Measurements from ENCODE around the gene ANKRD34B.
"Not testable (repeated sequence)": the region's sequence is repeated elsewhere in the genome, so short reads cannot be mapped to it uniquely, and the experiment has no call there.

Gene ANKRD34B

DNA sequence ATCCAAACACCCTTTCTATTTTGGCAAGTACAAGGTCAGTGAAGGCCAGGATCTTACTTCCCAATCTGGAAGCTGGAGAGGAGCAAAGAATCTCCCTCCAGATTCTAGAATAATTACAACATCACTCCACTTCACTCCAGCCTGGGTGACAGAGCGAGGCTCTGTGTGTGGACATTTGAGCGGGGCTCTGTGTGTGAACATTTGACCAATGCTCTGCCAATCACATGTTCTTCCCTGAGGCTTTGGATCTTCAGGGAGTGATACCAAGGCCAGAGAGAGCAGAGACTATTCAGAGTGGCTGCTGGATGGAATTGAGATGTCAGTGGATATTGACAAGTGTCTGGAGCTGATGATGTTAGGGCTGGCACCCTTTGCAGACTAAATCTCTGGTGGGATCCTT lies 24.7 kb upstream of the ANKRD34B start:
- H3K27me3 ChIP-seq (replicated peaks; ENCODE audit: control insufficient read depth, insufficient read depth, low read length, poor library complexity, severe bottlenecking): no peaks in the 10 kb centered on the region
- H3K36me3 ChIP-seq (ENCODE audit: control insufficient read depth, insufficient read depth, low read length): no peaks in the 10 kb centered on the region
- no peak for DNase-seq
- no peaks in the 10 kb centered on the region for H3K9me3 ChIP-seq (ENCODE audit: control insufficient read depth, low read length)
- H3K4me3 ChIP-seq (ENCODE audit: insufficient read depth, low read depth, low read length, poor library complexity, severe bottlenecking): no peak overlapping the region
- H3K4me1 ChIP-seq (ENCODE audit: control insufficient read depth, insufficient read depth, low read length, poor library complexity, severe bottlenecking): no peaks in the 10 kb centered on the region
- no peak overlapping the region for H3K27ac ChIP-seq (ENCODE audit: insufficient read depth, low read length, poor library complexity, severe bottlenecking)

DNA sequence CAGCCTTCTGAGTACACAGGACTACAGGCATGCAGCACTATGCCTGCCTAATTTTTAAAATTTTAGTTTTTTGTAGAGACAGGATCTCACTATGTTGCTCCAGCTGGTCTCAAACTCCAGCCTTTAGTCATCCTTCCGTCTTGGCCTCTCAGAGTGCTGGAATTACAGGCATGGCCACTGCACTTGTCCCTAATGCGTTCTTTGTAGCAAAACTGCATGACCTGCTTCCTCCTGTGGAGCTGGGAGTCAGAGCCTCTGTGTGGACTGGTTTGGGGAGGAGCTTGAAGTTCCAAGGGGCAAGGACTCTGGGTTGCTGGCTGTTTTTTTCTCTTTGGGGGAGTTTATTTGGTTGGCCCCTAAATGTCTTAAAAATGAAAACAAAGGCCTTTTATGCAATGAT lies 22.7 kb upstream of the ANKRD34B start:
- Histone ChIP-seq H3K9me3 (ENCODE audit: control insufficient read depth, low read length) (no peaks in the 10 kb centered on the region), H3K27ac (ENCODE audit: insufficient read depth, low read length, poor library complexity, severe bottlenecking) (no peak overlapping the region), H3K27me3 (replicated peaks; ENCODE audit: control insufficient read depth, insufficient read depth, low read length, poor library complexity, severe bottlenecking) (no peaks in the 10 kb centered on the region), H3K4me1 (ENCODE audit: control insufficient read depth, insufficient read depth, low read length, poor library complexity, severe bottlenecking) (no peaks in the 10 kb centered on the region), H3K36me3 (ENCODE audit: control insufficient read depth, insufficient read depth, low read length) (no peaks in the 10 kb centered on the region), H3K4me3 (ENCODE audit: insufficient read depth, low read depth, low read length, poor library complexity, severe bottlenecking) (no peak overlapping the region)
- no peak for DNase-seq

DNA sequence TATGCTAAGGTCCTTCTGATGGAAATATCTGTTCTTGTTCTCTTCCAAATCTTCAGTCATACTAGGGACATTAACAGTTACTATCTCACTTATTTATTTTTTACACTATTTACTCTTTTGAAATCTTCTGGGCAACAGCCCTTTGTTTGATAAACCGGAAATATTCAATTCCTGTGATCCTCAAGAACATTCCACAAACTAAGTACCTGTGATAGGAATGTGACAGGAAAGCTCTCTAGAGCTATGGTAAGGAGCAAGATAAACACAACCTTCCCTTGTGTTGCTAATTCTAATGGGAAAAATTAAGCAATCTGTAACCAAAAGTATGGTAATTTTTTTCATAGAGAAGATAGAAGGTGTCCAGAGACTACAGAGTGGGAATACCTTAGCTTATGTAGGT lies 22.0 kb upstream of the ANKRD34B start:
- no peaks in the 10 kb centered on the region for H3K4me1 ChIP-seq (ENCODE audit: control insufficient read depth, insufficient read depth, low read length, poor library complexity, severe bottlenecking)
- H3K9me3 ChIP-seq (ENCODE audit: control insufficient read depth, low read length): no peaks in the 10 kb centered on the region
- no peaks in the 10 kb centered on the region for H3K36me3 ChIP-seq (ENCODE audit: control insufficient read depth, insufficient read depth, low read length)
- H3K27me3 ChIP-seq (replicated peaks; ENCODE audit: control insufficient read depth, insufficient read depth, low read length, poor library complexity, severe bottlenecking): no peaks in the 10 kb centered on the region
- no peak overlapping the region for H3K27ac ChIP-seq (ENCODE audit: insufficient read depth, low read length, poor library complexity, severe bottlenecking)
- DNase-seq: no peak
- no peak overlapping the region for H3K4me3 ChIP-seq (ENCODE audit: insufficient read depth, low read depth, low read length, poor library complexity, severe bottlenecking)

DNA sequence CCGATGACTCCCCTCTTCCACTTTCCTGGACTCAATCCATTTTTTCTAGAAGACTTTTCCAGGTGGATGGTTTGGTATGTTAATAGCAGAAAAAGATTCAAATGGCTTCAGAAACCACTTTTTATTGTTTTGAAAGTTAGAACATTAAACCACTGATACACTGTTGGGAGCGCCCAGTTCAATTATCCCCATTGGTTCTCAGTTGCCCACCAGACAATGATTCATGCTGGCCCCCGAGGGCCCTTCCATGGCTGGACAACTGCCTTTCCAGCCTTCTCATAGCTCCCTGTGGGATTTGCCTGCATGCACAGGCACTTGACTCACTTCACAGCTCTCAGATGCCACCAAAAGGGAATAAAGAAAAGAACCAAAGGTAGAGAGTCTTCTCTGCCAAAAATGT lies 21.3 kb upstream of the ANKRD34B start:
- H3K9me3 ChIP-seq (ENCODE audit: control insufficient read depth, low read length): no peaks in the 10 kb centered on the region
- H3K4me3 ChIP-seq (ENCODE audit: insufficient read depth, low read depth, low read length, poor library complexity, severe bottlenecking): no peak overlapping the region
- no peak overlapping the region for H3K27ac ChIP-seq (ENCODE audit: insufficient read depth, low read length, poor library complexity, severe bottlenecking)
- no peaks in the 10 kb centered on the region for H3K36me3 ChIP-seq (ENCODE audit: control insufficient read depth, insufficient read depth, low read length)
- H3K4me1 ChIP-seq (ENCODE audit: control insufficient read depth, insufficient read depth, low read length, poor library complexity, severe bottlenecking): no peaks in the 10 kb centered on the region
- no peak for DNase-seq
- H3K27me3 ChIP-seq (replicated peaks; ENCODE audit: control insufficient read depth, insufficient read depth, low read length, poor library complexity, severe bottlenecking): no peaks in the 10 kb centered on the region

DNA sequence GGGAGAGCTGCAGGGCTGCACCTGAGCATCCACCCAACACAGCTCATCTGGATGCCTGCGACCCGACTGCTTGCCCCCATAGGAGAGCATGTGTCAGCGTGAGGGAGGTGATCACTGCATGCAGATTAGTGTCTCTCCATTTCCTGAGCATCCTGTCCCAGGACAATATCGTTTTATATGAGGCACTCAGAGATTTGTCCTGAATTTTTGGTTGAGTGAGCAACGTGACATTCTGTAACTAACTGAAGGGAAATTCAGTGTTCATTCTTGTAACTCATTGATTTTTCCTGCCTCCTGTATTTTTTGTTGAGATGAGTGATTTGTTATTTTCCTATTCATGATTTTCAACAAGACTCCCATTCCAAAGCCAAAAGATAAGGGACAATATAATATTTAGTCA lies 20.7 kb upstream of the ANKRD34B start:
- DNase-seq: no peak
- Histone ChIP-seq H3K27ac (ENCODE audit: insufficient read depth, low read length, poor library complexity, severe bottlenecking) (no peak overlapping the region), H3K27me3 (replicated peaks; ENCODE audit: control insufficient read depth, insufficient read depth, low read length, poor library complexity, severe bottlenecking) (no peaks in the 10 kb centered on the region), H3K9me3 (ENCODE audit: control insufficient read depth, low read length) (no peaks in the 10 kb centered on the region), H3K4me3 (ENCODE audit: insufficient read depth, low read depth, low read length, poor library complexity, severe bottlenecking) (no peak overlapping the region), H3K36me3 (ENCODE audit: control insufficient read depth, insufficient read depth, low read length) (no peaks in the 10 kb centered on the region), H3K4me1 (ENCODE audit: control insufficient read depth, insufficient read depth, low read length, poor library complexity, severe bottlenecking) (no peaks in the 10 kb centered on the region)

DNA sequence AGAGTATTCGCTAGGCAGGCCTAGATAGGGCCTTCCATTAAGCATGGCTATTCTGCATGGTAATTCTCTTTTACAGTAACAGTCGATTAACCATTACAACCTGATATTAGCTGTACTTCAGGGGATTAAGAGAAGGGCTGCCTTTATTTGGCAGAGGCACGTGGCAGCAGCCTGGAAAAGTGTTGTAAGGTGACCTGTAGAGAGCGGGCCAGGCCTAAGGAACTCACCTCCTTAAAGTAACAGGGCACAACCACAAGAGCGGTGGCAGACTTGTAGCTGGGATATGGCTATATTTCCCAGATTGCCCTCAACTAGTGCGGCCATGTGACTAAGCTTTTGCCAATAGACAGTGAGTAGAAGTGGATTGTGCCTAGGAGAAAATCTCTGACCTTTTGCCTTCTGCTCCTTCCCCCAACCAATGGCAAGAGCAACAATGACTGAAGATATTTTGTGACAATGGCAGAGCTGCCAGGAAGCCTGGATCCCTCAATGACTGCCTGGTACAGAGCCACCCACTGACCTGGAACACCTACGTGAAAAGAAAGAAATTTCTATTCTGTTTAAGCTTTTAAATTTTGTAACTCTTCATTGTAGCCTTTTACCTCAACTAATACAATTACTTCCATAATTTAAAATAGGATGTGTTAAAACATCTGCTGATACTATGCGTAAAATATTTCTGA lies 18.9 kb upstream of the ANKRD34B start:
- no peaks in the 10 kb centered on the region for H3K9me3 ChIP-seq (ENCODE audit: control insufficient read depth, low read length)
- DNase-seq: no peak
- H3K27me3 ChIP-seq (replicated peaks; ENCODE audit: control insufficient read depth, insufficient read depth, low read length, poor library complexity, severe bottlenecking): no peaks in the 10 kb centered on the region
- no peaks in the 10 kb centered on the region for H3K36me3 ChIP-seq (ENCODE audit: control insufficient read depth, insufficient read depth, low read length)
- no peak overlapping the region for H3K4me3 ChIP-seq (ENCODE audit: insufficient read depth, low read depth, low read length, poor library complexity, severe bottlenecking)
- no peak overlapping the region for H3K27ac ChIP-seq (ENCODE audit: insufficient read depth, low read length, poor library complexity, severe bottlenecking)
- H3K4me1 ChIP-seq (ENCODE audit: control insufficient read depth, insufficient read depth, low read length, poor library complexity, severe bottlenecking): no peaks in the 10 kb centered on the region

DNA sequence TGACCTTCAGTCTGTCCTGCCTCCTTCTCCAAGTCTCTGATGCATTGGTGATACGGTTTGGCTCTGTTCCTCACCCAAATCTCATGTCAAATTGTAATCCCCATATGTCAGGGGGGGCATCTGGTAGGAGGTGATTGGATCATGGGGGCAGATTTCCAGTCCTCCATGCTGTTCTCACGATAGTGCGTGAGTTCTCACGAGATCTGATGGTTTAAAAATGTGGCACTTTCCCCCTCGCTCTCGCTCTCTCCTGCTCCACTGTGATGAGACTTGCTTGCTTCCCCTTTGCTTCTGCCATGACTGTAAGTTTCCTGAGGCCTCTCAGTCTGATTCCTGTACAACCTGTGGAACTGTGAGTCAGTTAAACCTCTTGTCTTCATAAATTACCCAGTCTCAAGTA lies 14.7 kb upstream of the ANKRD34B start:
- DNase-seq: no peak
- no peaks in the 10 kb centered on the region for H3K9me3 ChIP-seq (ENCODE audit: control insufficient read depth, low read length)

DNA sequence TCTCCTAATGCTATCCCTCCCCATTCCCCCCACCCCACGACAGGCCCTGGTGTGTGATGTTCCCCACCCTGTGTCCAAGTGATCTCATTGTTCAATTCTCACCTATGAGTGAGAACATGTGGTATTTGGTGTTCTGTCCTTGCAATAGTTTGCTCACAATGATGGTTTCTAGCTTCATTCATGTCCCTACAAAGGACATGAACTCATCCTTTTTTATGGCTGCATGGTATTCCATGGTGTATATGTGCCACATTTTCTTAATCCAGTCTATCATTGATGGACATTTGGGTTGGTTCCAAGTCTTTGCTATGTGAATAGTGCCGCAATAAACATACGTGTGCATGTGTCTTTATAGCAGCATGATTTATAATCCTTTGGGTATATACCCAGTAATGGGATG lies 10.2 kb upstream of the ANKRD34B start:
- H3K4me1 ChIP-seq (ENCODE audit: control insufficient read depth, insufficient read depth, low read length, poor library complexity, severe bottlenecking): not testable (repeated sequence)

More for the DNA sequence above, 14.7 kb upstream of the ANKRD34B start:
- no peak overlapping the region for H3K4me3 ChIP-seq (ENCODE audit: insufficient read depth, low read depth, low read length, poor library complexity, severe bottlenecking)
- no peak overlapping the region for H3K27ac ChIP-seq (ENCODE audit: insufficient read depth, low read length, poor library complexity, severe bottlenecking)
- H3K36me3 ChIP-seq (ENCODE audit: control insufficient read depth, insufficient read depth, low read length): no peaks in the 10 kb centered on the region
- H3K4me1 ChIP-seq (ENCODE audit: control insufficient read depth, insufficient read depth, low read length, poor library complexity, severe bottlenecking): no peaks in the 10 kb centered on the region
- H3K27me3 ChIP-seq (replicated peaks; ENCODE audit: control insufficient read depth, insufficient read depth, low read length, poor library complexity, severe bottlenecking): no peaks in the 10 kb centered on the region

DNA sequence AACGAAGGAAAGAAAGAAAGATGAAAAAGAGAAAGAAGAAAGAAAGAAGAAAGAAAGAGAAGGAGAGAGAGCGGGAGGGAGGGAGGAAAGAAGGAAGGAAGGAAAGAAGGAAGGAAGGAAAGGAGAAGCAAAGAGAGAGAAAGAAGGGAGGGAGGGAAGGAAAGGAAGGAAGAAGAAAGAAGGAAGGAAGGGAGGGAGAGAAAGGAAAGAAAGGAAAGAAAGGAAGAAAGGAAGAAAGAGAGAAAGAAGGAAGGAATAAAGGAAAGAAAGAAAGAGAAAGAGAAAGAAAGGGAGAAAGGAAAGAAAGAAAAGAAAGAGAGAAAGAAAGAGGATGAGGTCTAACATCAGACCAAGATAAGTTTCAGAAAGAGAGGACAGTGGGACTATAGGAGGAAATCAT lies 9.0 kb upstream of the ANKRD34B start:
- H3K27ac ChIP-seq (ENCODE audit: insufficient read depth, low read length, poor library complexity, severe bottlenecking): no peak overlapping the region
- H3K27me3 ChIP-seq (replicated peaks; ENCODE audit: control insufficient read depth, insufficient read depth, low read length, poor library complexity, severe bottlenecking): no peaks in the 10 kb centered on the region
- no peaks in the 10 kb centered on the region for H3K4me1 ChIP-seq (ENCODE audit: control insufficient read depth, insufficient read depth, low read length, poor library complexity, severe bottlenecking)
- no peaks in the 10 kb centered on the region for H3K36me3 ChIP-seq (ENCODE audit: control insufficient read depth, insufficient read depth, low read length)
- H3K4me3 ChIP-seq (ENCODE audit: insufficient read depth, low read depth, low read length, poor library complexity, severe bottlenecking): no peak overlapping the region
- no peaks in the 10 kb centered on the region for H3K9me3 ChIP-seq (ENCODE audit: control insufficient read depth, low read length)
- DNase-seq: no peak

More for the DNA sequence above, 10.2 kb upstream of the ANKRD34B start:
- H3K9me3 ChIP-seq (ENCODE audit: control insufficient read depth, low read length); H3K27me3 ChIP-seq (replicated peaks; ENCODE audit: control insufficient read depth, insufficient read depth, low read length, poor library complexity, severe bottlenecking); DNase-seq; H3K4me3 ChIP-seq (ENCODE audit: insufficient read depth, low read depth, low read length, poor library complexity, severe bottlenecking); H3K36me3 ChIP-seq (ENCODE audit: control insufficient read depth, insufficient read depth, low read length); H3K27ac ChIP-seq (ENCODE audit: insufficient read depth, low read length, poor library complexity, severe bottlenecking): not testable (repeated sequence)

DNA sequence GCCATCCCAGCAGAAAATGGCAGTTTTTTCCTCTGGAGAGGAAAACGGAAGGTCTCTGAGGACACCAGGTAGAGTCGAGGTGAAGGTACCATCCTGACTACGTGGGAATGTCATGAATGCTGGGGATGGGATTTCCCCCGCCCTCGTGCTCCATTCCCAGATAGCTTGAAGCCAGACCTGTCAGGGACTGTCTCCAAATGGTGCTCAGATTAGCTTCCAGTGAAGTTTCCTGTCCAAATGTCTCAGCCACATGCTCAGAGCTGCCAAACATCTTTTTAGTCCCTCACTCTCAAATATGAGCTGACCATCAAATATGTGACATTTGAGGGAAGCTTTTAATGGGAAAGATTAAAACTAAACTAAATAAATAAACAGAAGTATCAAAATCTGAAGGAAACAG lies 7.6 kb upstream of the ANKRD34B start:
- H3K27me3 ChIP-seq (replicated peaks; ENCODE audit: control insufficient read depth, insufficient read depth, low read length, poor library complexity, severe bottlenecking): no peaks in the 10 kb centered on the region

More for the DNA sequence above, 7.6 kb upstream of the ANKRD34B start:
- DNase-seq: no peak
- H3K4me1 ChIP-seq (ENCODE audit: control insufficient read depth, insufficient read depth, low read length, poor library complexity, severe bottlenecking): no peaks in the 10 kb centered on the region
- no peak overlapping the region for H3K27ac ChIP-seq (ENCODE audit: insufficient read depth, low read length, poor library complexity, severe bottlenecking)
- no peaks in the 10 kb centered on the region for H3K36me3 ChIP-seq (ENCODE audit: control insufficient read depth, insufficient read depth, low read length)
- H3K4me3 ChIP-seq (ENCODE audit: insufficient read depth, low read depth, low read length, poor library complexity, severe bottlenecking): no peak overlapping the region
- H3K9me3 ChIP-seq (ENCODE audit: control insufficient read depth, low read length): no peaks in the 10 kb centered on the region

Data from effector memory CD4-positive, alpha-beta T cell (primary cell).